Left cardiac atrium (tissue), 4 donors: ENCODE measurements around the gene ANKRD11. TPM values are rescaled to one million over a fixed set of nuclear protein-coding genes. Genes with fewer than 3 reads are reported as not detected.
"Not testable (repeated sequence)": the region's sequence is repeated elsewhere in the genome, so short reads cannot be mapped to it uniquely, and the experiment has no call there.

ENCODE experiments used
- ATAC-seq, 2 donors: fragments of 200-7000 bp; cut with Tn5 transposase; one replicate each; pipeline ENCODE4 v1.9.1; 2020; ENCODE audit warnings: mild to moderate bottlenecking in 2 of 2, moderate library complexity in 2 of 2
- DNase-seq: peaks from one replicate; pipeline ENCODE4 v3.0.0-alpha.2; 2020
- intact Hi-C, 2 donors: fragments of 100-400 bp; cut with DNase I; formaldehyde crosslinking; loops; one replicate each; pipeline versions ENCODE4 v1.14.1 to v1.15.1; 2022 to 2023
- total RNA-seq, 2 donors: library from RNA; stranded (reverse); fragmentation: NEBNext Ultra II Directional; extraction: Animal tissue kit (Norgen Biotek cat#: 25700); gene quantifications; one replicate each; pipeline ENCODE4 v1.2.1, GENCODE V29; 2021
- donor health status: DM: no; HTN: yes; CAD: no.
- donor health status: DM: no; HTN: yes; CAD: no; lungs with severe emphysema.
- donor health status: DM: yes; HTN: yes; CAD: no.
- donor health status: Dilated cardiomyopathy.

ANKRD11 gene
- total RNA-seq, 2 donors from 2014 or later, result 74.3 to 86.2 TPM

- DNase-seq, ATAC-seq, intact Hi-C loops: not testable (repeated sequence)
These were observed 69.1 kb downstream of the ANKRD11 start for GRCh38 chr16:89421300-89421699.

GRCh38 chr16:89420204-89420603 is 70.2 kb downstream of the ANKRD11 start:
- ATAC-seq, result no peak
- intact Hi-C loops, result no loop called here
- no peak for DNase-seq

- DNase-seq, result no peak
- ATAC-seq, result no peak
- intact Hi-C loops, result no loop called here
These were observed 72.0 kb downstream of the ANKRD11 start for GRCh38 chr16:89418352-89418751.

- no peak for DNase-seq
- ATAC-seq, result peak in 1 of 2 donors; percentile 67
- intact Hi-C loops, result no loop called here
These were observed 73.0 kb downstream of the ANKRD11 start for GRCh38 chr16:89417352-89417751.

GRCh38 chr16:89413811-89414585 is 76.4 kb downstream of the ANKRD11 start:
- no peak for DNase-seq
- ATAC-seq, result no peak
- intact Hi-C loops, result no loop called here

- ATAC-seq (no peak), DNase-seq (no peak)
- intact Hi-C loops, result no loop called here
These were observed 77.5 kb downstream of the ANKRD11 start for GRCh38 chr16:89412811-89413210.

GRCh38 chr16:89411335-89411850 is 79.0 kb downstream of the ANKRD11 start:
- intact Hi-C loops, result no loop called here
- ATAC-seq (no peak), DNase-seq (no peak)

GRCh38 chr16:89410794-89411309 is 79.5 kb downstream of the ANKRD11 start:
- DNase-seq (peak; percentile 80), ATAC-seq (peak; percentile 75 to 82)
- intact Hi-C loops, result no loop called here

- intact Hi-C loops, result no loop called here
- ATAC-seq (no peak), DNase-seq (no peak)
These were observed 80.0 kb downstream of the ANKRD11 start for GRCh38 chr16:89410322-89410721.

- intact Hi-C loops, result no loop called here
- peak; percentile 9 to 61 for ATAC-seq
- no peak for DNase-seq
These were observed 81.1 kb downstream of the ANKRD11 start for GRCh38 chr16:89409161-89409711.

GRCh38 chr16:89408315-89408714 is 82.0 kb downstream of the ANKRD11 start:
- peak; percentile 23 to 36 for ATAC-seq
- intact Hi-C loops, result no loop called here
- DNase-seq, result no peak

GRCh38 chr16:89407925-89408300 is 82.4 kb downstream of the ANKRD11 start:
- peak; percentile 25 to 64 for ATAC-seq
- intact Hi-C loops, result no loop called here
- no peak for DNase-seq

- intact Hi-C loops, result no loop called here
- ATAC-seq, result no peak
- DNase-seq, result no peak
These were observed 83.0 kb downstream of the ANKRD11 start for GRCh38 chr16:89407282-89407924.

- no peak for ATAC-seq
- DNase-seq, result no peak
These were observed 84.0 kb downstream of the ANKRD11 start for GRCh38 chr16:89406277-89406888.

GRCh38 chr16:89404561-89404960 is 85.8 kb downstream of the ANKRD11 start:
- intact Hi-C loops, result no loop called here
- no peak for DNase-seq
- ATAC-seq, result no peak

More at GRCh38 chr16:89406277-89406888, 84.0 kb downstream of the ANKRD11 start:
- intact Hi-C loops, result no loop called here

GRCh38 chr16:89402962-89403361 is 87.4 kb downstream of the ANKRD11 start:
- ATAC-seq (no peak), DNase-seq (no peak)
- intact Hi-C loops, result no loop called here

GRCh38 chr16:89401641-89402445 is 88.5 kb downstream of the ANKRD11 start:
- ATAC-seq (no peak), DNase-seq (no peak)
- intact Hi-C loops, result no loop called here

- intact Hi-C loops, result no loop called here
- ATAC-seq (no peak), DNase-seq (no peak)
These were observed 89.2 kb downstream of the ANKRD11 start for GRCh38 chr16:89401205-89401604.

GRCh38 chr16:89400740-89401139 is 89.6 kb downstream of the ANKRD11 start:
- no peak for DNase-seq
- intact Hi-C loops, result no loop called here
- no peak for ATAC-seq
